HCT116 (cell line): Measurements from ENCODE around the gene KLHL34. TPM values are rescaled to one million over a fixed set of nuclear protein-coding genes. Genes with fewer than 3 reads are reported as not detected.

Experiments used
- ATAC-seq: fragments of 200-7000 bp; cut with Tn5 transposase; 2 replicates; pipeline ENCODE4 v1.9.1; 2020; ENCODE audit warnings: mild to moderate bottlenecking, moderate library complexity
- BruUV-seq: library from RNA; stranded (reverse); fragments of 400-500 nt; replicated peaks from 2 replicates; lab custom pipeline; 2021; lab: Mats Ljungman, UMichigan
- CTCF ChIA-PET: fragments of 300-600 bp; sonication (Branson Sonifier 250); formaldehyde crosslinking; loops from one replicate; lab custom pipeline; 2021; ENCODE audit warnings: antibody characterized with exemption; lab: Charles Lee
- POLR2A ChIA-PET: fragments of 300-600, 350-600 bp; sonication (Branson Sonifier 250); formaldehyde crosslinking; loops from one replicate; lab custom pipeline; 2021; ENCODE audit warnings: antibody characterized with exemption; lab: Charles Lee
- RAD21 ChIA-PET, 2 experiments: fragments of 300-600 bp; sonication (Branson Sonifier 250); formaldehyde crosslinking; loops; one replicate each; lab custom pipeline; 2023; ENCODE audit warnings: low total read pairs in 2 of 2; ENCODE audit not compliant: uncharacterized antibody in 2 of 2, unreplicated experiment in 2 of 2, low non-redundant PET in 1 of 2; lab: Charles Lee
- DNase-seq: peaks from one replicate; pipeline ENCODE4 v3.0.0-alpha.2; 2010; ENCODE audit warnings: low read depth, low spot score
- H2AFZ ChIP-seq: fragments of 200-600 bp; shearing (Covaris generic), sonication (generic); 2 replicates; pipeline ENCODE4 v1.6.1; 2017; ENCODE audit warnings: low read depth, mixed run types, mixed read lengths, antibody characterized with exemption, low read length; ENCODE audit not compliant: poor library complexity, severe bottlenecking
- H3K27ac ChIP-seq: 2 replicates; pipeline ENCODE4 v1.5.1; 2012; ENCODE audit warnings: low read depth, low read length
- H3K27me3 ChIP-seq: fragments of 200-600 bp; sonication (generic); 2 replicates; pipeline ENCODE4 v1.6.1; 2016; ENCODE audit warnings: mixed run types, low read length, mixed read lengths; ENCODE audit not compliant: insufficient read depth
- H3K36me3 ChIP-seq, 2 experiments: fragments of 200-500 bp in 1 of 2; fragments of 200-600 bp in 1 of 2; sonication (Bioruptor generic) in 1 of 2; sonication (generic) in 1 of 2; 2 replicates each; pipeline versions ENCODE4 v1.5.1 to v1.6.1; 2014 to 2016; ENCODE audit warnings: low read length in 2 of 2, inconsistent platforms in 1 of 2, mixed read lengths in 1 of 2, mixed run types in 1 of 2; ENCODE audit not compliant: insufficient read depth in 2 of 2, control insufficient read depth in 1 of 2
- H3K4me1 ChIP-seq, 2 experiments: fragments of 200-600 bp in 1 of 2; sonication (generic) in 1 of 2; 2 replicates each; pipeline versions ENCODE4 v1.5.1 to v1.6.1; 2012 to 2017; ENCODE audit warnings: low read length in 2 of 2, inconsistent platforms in 1 of 2, mild to moderate bottlenecking in 1 of 2, mixed read lengths in 1 of 2, mixed run types in 1 of 2, moderate library complexity in 1 of 2; ENCODE audit not compliant: insufficient read depth in 2 of 2, control insufficient read depth in 1 of 2
- H3K4me2 ChIP-seq: fragments of 200-600 bp; sonication (generic); 2 replicates; pipeline ENCODE4 v1.6.1; 2017; ENCODE audit warnings: mixed run types, low read length, mixed read lengths
- H3K4me3 ChIP-seq, 2 experiments: fragments of 200-600 bp in 1 of 2; sonication (generic) in 1 of 2; replicated peaks in 1 of 2; 2 replicates each; pipeline ENCODE4 v1.5.1; 2011 to 2016; ENCODE audit warnings: low read length in 2 of 2, control low read depth in 1 of 2, low read depth in 1 of 2, mild to moderate bottlenecking in 1 of 2, mixed read lengths in 1 of 2, mixed run types in 1 of 2
- H3K79me2 ChIP-seq: fragments of 200-600 bp; sonication (generic); 2 replicates; pipeline ENCODE4 v1.6.1; 2017; ENCODE audit warnings: mild to moderate bottlenecking, mixed run types, low read length, moderate library complexity, mixed read lengths; ENCODE audit not compliant: insufficient read depth
- H3K9ac ChIP-seq: fragments of 200-600 bp; sonication (generic); 2 replicates; pipeline ENCODE4 v1.6.1; 2016; ENCODE audit warnings: low read length, mixed read lengths
- H3K9me2 ChIP-seq: fragments of 200-600 bp; sonication (generic), shearing (Covaris generic); 2 replicates; pipeline ENCODE4 v1.6.1; 2017; ENCODE audit warnings: mixed run types, mild to moderate bottlenecking, moderate library complexity; ENCODE audit not compliant: insufficient read depth
- H3K9me3 ChIP-seq, 2 experiments: fragments of 200-500 bp in 1 of 2; fragments of 200-600 bp in 1 of 2; sonication (Bioruptor generic) in 1 of 2; sonication (generic) in 1 of 2; 2 replicates each; pipeline ENCODE4 v1.6.1; 2014 to 2017; ENCODE audit warnings: low read length in 2 of 2, mixed read lengths in 2 of 2, inconsistent platforms in 1 of 2, low read depth in 1 of 2, mild to moderate bottlenecking in 1 of 2, mixed run types in 1 of 2, moderate library complexity in 1 of 2; ENCODE audit not compliant: control insufficient read depth in 1 of 2, insufficient read depth in 1 of 2
- H4K20me1 ChIP-seq: fragments of 200-600 bp; sonication (generic), shearing (Covaris generic); 2 replicates; pipeline ENCODE4 v1.6.1; 2017; ENCODE audit warnings: mixed run types, mild to moderate bottlenecking, moderate library complexity; ENCODE audit not compliant: insufficient read depth
- CEBPB ChIP-seq: IDR thresholded peaks from 2 replicates; pipeline ENCODE4 v1.6.1; 2012; ENCODE audit warnings: low read depth
- CTCF ChIP-seq, 3 experiments: fragments of 200-600 bp in 1 of 3; sonication (generic) in 1 of 3; IDR thresholded peaks in 2 of 3; conservative IDR thresholded peaks in 1 of 3; 2 replicates each; pipeline ENCODE4 v1.5.1; 2012 to 2017; ENCODE audit warnings: low read depth in 2 of 3, low read length in 2 of 3, antibody characterized with exemption in 1 of 3, borderline replicate concordance in 1 of 3, control low read depth in 1 of 3, mild to moderate bottlenecking in 1 of 3, mixed read lengths in 1 of 3, mixed run types in 1 of 3, moderate library complexity in 1 of 3; ENCODE audit not compliant: insufficient read depth in 1 of 3
- EZH2 ChIP-seq: fragments of 200-600 bp; sonication (generic); IDR thresholded peaks from 2 replicates; pipeline ENCODE4 v1.6.1; 2017; ENCODE audit warnings: antibody characterized with exemption, mixed run types
- EZH2phosphoT487 ChIP-seq: fragments of 200-600 bp; IDR thresholded peaks from 2 replicates; pipeline ENCODE4 v1.6.1; 2018; ENCODE audit warnings: antibody characterized with exemption, borderline replicate concordance
- FOSL1 ChIP-seq: IDR thresholded peaks from 2 replicates; pipeline ENCODE4 v1.6.1; 2012; ENCODE audit warnings: low read depth
- REST ChIP-seq: IDR thresholded peaks from 2 replicates; pipeline ENCODE4 v1.6.1; 2012; ENCODE audit warnings: low read depth
- SIN3A ChIP-seq: IDR thresholded peaks from 2 replicates; pipeline ENCODE4 v1.6.1; 2012; ENCODE audit warnings: low read depth
- TCF7L2 ChIP-seq: IDR thresholded peaks from 2 replicates; pipeline ENCODE4 v1.7.0; 2011; ENCODE audit warnings: borderline replicate concordance, inconsistent platforms; ENCODE audit not compliant: insufficient read depth, insufficient read length; ENCODE audit errors: extremely low read depth
- intact Hi-C: fragments of 100-400 bp; cut with micrococcal nuclease; formaldehyde crosslinking; loops from 2 replicates; pipeline ENCODE4 v1.10.0; 2022
- total RNA-seq: library from RNA; stranded (reverse); gene quantifications from one replicate; pipeline ENCODE4 v1.2.1, GENCODE V29; 2021; ENCODE audit not compliant: unreplicated experiment

KLHL34 gene
- total RNA-seq, 1 experiment from 2014 or later: not detected

- no peak for TF ChIP-seq CTCF (IDR thresholded peaks at IDR 0.05 in 2 of 3, conservative IDR thresholded peaks at IDR 0.05 in 1 of 3; ENCODE audit: borderline replicate concordance in 1 of 3, insufficient read depth in 1 of 3, low read depth in 2 of 3, low read length in 2 of 3)
- TF ChIP-seq TCF7L2: no peak
- TF ChIP-seq FOSL1: no peak
Measured at GRCh38 chrX:21645886-21646285, 12.2 kb downstream of the KLHL34 start (continued).

- Histone ChIP-seq H3K9me3 (no peaks in the 10 kb centered on the region), H3K27ac (no peak overlapping the region), H2AFZ (no peak overlapping the region), H4K20me1 (no peaks in the 10 kb centered on the region), H3K36me3 (no peaks in the 10 kb centered on the region), H3K4me1 (no peaks in the 10 kb centered on the region), H3K79me2 (no peaks in the 10 kb centered on the region), H3K27me3 (no peaks in the 10 kb centered on the region), H3K9me2 (no peaks in the 10 kb centered on the region), H3K9ac (no peak overlapping the region), H3K4me3 (no peak overlapping the region), H3K4me2 (no peak overlapping the region)
- BruUV-seq: no TSS peak
- DNase-seq: no peak
- POLR2A ChIA-PET: no interaction called here
- TF ChIP-seq CTCF (IDR thresholded peaks at IDR 0.05 in 2 of 3, conservative IDR thresholded peaks at IDR 0.05 in 1 of 3; ENCODE audit: borderline replicate concordance in 1 of 3, insufficient read depth in 1 of 3, low read depth in 2 of 3, low read length in 2 of 3): no peak
- TF ChIP-seq EZH2phosphoT487: no peak
- TF ChIP-seq CEBPB: no peak
- TF ChIP-seq EZH2: no peak
- no peak for TF ChIP-seq REST
- TF ChIP-seq SIN3A: no peak
- CTCF ChIA-PET: no interaction called here
- ATAC-seq: no peak
- RAD21 ChIA-PET: no interaction called here
- intact Hi-C loops: no loop called here
Measured at GRCh38 chrX:21645431-21645830, 12.7 kb downstream of the KLHL34 start.
